ENCODE measurements around the gene FNIP2.

DNA sequence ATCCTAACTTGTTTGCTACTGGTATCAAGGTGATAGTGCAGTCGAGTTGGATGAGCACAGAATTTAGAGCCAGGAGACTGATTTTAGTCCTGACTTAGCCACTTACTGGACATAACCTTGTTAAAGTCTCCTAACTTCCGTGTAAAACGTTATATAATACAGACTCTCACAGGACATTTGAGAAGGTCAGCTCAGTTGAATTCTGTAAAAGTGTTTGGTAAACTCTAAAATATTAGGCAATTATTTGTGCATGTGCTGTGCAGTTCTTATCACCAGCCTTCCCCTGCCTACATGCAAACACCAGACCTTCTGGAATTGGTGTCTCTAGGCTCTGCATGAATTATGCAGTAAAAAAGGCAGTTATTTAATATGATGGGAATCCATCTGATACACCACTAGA lies 45.4 kb downstream of the FNIP2 start:
- no peak for TF ChIP-seq CTCF (IDR thresholded peaks at IDR 0.05)
- TF ChIP-seq POLR2AphosphoS5 (IDR thresholded peaks at IDR 0.05), result no peak
- TF ChIP-seq POLR2A (IDR thresholded peaks at IDR 0.05), result no peak

Data from upper lobe of left lung (tissue), 4 donors.